DMS 273 (cell line): ENCODE measurements around the gene BCL2L1.
A peak's percentile ranks its signal among the peaks of the same experiment; 100 is the strongest.
"Not testable (repeated sequence)": the region's sequence is repeated elsewhere in the genome, so short reads cannot be mapped to it uniquely, and the experiment has no call there.

Experiments used
- DNase-seq: peaks from one replicate; lab custom pipeline; 2025; ENCODE audit not compliant: unreplicated experiment; lab: John Stamatoyannopoulos, UW

The BCL2L1 gene

GRCh38 chr20:31661625-31662371 is 60.9 kb downstream of the BCL2L1 start:
- DNase-seq, result peak; percentile 86

GRCh38 chr20:31654534-31654933 is 68.1 kb downstream of the BCL2L1 start:
- no peak for DNase-seq

GRCh38 chr20:31653561-31653960 is 69.1 kb downstream of the BCL2L1 start:
- DNase-seq, result peak; percentile 30

- DNase-seq, result peak; percentile 57
These were observed 69.7 kb downstream of the BCL2L1 start for GRCh38 chr20:31652917-31653396.

GRCh38 chr20:31648104-31648503 is 74.6 kb downstream of the BCL2L1 start:
- DNase-seq, result not testable (repeated sequence)

GRCh38 chr20:31644701-31645100 is 78.0 kb downstream of the BCL2L1 start:
- peak; percentile 58 for DNase-seq

- no peak for DNase-seq
These were observed 79.1 kb downstream of the BCL2L1 start for GRCh38 chr20:31643522-31643921.

GRCh38 chr20:31642837-31643236 is 79.8 kb downstream of the BCL2L1 start:
- no peak for DNase-seq

GRCh38 chr20:31641391-31641790 is 81.3 kb downstream of the BCL2L1 start:
- DNase-seq, result no peak

- DNase-seq, result no peak
These were observed 82.4 kb downstream of the BCL2L1 start for GRCh38 chr20:31640259-31640658.

- no peak for DNase-seq
These were observed 83.9 kb downstream of the BCL2L1 start for GRCh38 chr20:31638816-31639215.

GRCh38 chr20:31638317-31638716 is 84.4 kb downstream of the BCL2L1 start:
- peak; percentile 76 for DNase-seq

GRCh38 chr20:31637660-31638059 is 85.0 kb downstream of the BCL2L1 start, which contains the start of gene COX4I2:
COX4I2 (plus strand) TSS chr20:31637912; CDS start chr20:31639018, 1,106 bp downstream.
- DNase-seq, result no peak

- DNase-seq, result peak; percentile 39
These were observed 89.2 kb downstream of the BCL2L1 start for GRCh38 chr20:31633339-31633914.

GRCh38 chr20:31632548-31633338 is 89.9 kb downstream of the BCL2L1 start:
- DNase-seq, result no peak

GRCh38 chr20:31630187-31630790 is 92.4 kb downstream of the BCL2L1 start:
- peak; percentile 97 for DNase-seq

- DNase-seq, result not testable (repeated sequence)
These were observed 94.6 kb downstream of the BCL2L1 start for GRCh38 chr20:31628057-31628456.

- not testable (repeated sequence) for DNase-seq
These were observed 96.1 kb downstream of the BCL2L1 start for GRCh38 chr20:31626534-31626933.

GRCh38 chr20:31623123-31623505 is 99.6 kb downstream of the BCL2L1 start:
- not testable (repeated sequence) for DNase-seq

GRCh38 chr20:31620246-31620645 is 102.4 kb downstream of the BCL2L1 start:
- DNase-seq, result no peak

GRCh38 chr20:31617432-31618104 is 105.1 kb downstream of the BCL2L1 start:
- no peak for DNase-seq
